Stimulated activated CD4-positive, alpha-beta T cell treated with anti-CD3 and anti-CD28 coated beads, Interleukin-12 subunit alpha, Interleukin-12 subunit beta, amount 100 ng/mL, for 48 hours (primary cell): ENCODE measurements around the gene VPS37D.
"Not testable (repeated sequence)": the region's sequence is repeated elsewhere in the genome, so short reads cannot be mapped to it uniquely, and the experiment has no call there.

ENCODE experiments used
- DNase-seq, 3 donors: peaks; one replicate each; pipeline ENCODE4 v3.0.0-alpha.2; 2020; ENCODE audit warnings: low read depth in 2 of 3, low spot score in 1 of 3

Gene VPS37D

DNA sequence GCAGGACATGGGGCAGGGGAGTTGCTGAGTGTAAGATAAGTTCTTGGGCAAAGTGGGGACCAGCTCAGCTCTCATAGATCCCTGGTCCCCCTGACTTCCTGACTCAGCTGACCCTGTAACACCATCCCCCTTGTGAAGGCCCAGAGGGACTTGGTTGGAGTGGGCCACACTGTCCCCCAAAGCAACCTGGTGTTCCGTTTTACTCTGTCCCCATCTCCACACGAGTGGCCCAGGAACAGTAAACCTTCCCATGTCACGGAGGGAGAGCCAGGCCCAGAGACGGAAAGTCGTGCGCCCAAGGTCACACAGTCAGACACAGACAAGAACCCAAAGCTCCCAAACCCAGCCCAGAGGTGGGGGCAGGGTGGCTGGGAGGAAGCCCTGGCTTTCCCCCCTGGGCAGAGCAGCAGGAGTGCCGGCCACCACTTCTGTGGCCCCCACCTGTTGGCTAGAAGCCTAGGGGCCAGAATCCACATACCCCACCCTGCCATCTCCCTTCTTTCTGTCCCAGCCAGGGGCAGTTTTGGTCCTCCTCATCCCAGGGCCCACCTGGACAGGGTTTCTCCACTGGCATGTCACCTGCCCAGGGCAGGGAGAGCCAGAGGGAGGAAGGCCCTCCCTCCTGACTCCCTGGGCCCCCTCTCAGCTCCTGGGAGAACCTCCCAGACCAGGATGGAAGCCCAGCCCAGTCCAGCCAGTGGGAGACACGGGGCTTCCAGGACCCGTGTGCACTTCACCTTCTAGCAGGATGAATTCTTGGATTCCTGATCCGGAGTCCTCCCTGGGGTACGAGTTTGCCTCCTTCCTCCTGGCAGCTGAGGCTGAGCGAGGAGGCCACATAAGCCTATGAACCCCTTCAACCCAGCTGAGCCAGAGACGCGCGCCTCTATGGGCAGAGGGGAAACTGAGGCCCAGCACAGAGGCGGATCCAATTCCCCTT is 20.6 kb upstream of the VPS37D start:
- no peak for DNase-seq

- DNase-seq = peak in 1 of 3 donors; percentile 8
Measured at GRCh38 chr7:73647725-73648592, 19.7 kb upstream of the VPS37D start.

DNA sequence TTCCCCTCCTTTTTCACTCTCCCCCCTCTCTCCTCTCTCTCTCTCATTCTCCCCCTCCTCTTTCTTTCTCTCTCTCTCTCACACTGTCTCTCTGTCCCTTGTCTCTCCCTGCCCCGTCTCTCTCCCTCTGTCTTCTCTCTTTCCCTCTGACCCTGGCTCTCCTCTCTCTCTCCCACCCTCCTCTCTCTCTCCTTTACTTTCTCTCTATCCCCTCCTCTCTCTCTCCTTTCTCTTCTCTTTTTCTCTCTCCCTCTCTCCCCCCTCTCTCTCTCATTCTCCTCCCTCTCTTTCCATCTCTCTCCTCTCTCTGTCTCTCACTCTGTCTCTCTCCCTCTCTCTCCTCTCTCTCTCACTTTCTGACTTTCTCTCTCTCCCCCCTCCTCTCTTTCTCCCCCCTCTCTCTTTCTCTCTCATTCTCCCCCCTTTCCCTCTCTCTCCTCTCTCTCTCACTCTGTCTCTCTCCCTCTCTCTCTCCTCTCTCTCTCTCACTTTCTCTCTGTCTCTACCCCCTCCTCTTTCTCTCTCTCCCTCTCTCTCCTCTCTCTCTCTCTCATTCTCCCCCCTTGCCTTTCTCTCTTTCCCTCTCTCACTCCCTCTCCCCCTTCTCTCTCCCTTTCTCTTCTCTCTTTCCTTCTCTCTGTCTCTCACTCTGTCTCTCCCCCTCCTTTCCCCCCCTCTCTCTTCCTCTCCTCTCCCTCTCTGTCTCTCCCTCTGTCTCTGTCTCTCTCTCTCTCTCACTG is 18.9 kb upstream of the VPS37D start:
- no peak for DNase-seq

GRCh38 chr7:73649576-73649975 is 18.1 kb upstream of the VPS37D start:
- DNase-seq = no peak

GRCh38 chr7:73650524-73650923 is 17.1 kb upstream of the VPS37D start:
- DNase-seq = no peak

GRCh38 chr7:73652541-73652949 is 15.1 kb upstream of the VPS37D start:
- DNase-seq = no peak

GRCh38 chr7:73655309-73655708 is 12.3 kb upstream of the VPS37D start:
- not testable (repeated sequence) for DNase-seq

GRCh38 chr7:73659983-73660382 is 7.6 kb upstream of the VPS37D start:
- DNase-seq = no peak

DNA sequence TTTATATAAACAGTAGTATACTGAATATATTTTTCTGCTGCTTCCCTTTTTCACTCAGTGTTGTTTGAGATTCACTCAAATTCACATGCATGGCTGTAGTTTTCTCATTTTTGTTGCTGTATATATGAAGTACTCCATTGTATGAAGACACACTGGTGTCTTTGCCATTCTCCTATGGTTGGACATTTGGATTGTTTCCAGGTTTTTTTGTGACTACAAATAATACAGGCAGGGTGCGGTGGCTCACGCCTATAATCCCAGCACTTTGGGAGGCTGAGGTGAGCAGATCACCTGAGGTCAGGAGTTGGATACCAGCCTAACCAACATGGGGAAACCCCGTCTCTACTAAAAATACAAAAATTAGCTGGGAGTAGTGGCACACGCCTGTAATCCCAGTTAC is 7.0 kb upstream of the VPS37D start:
- not testable (repeated sequence) for DNase-seq

GRCh38 chr7:73663033-73663432 is 4.6 kb upstream of the VPS37D start:
- DNase-seq = no peak

DNA sequence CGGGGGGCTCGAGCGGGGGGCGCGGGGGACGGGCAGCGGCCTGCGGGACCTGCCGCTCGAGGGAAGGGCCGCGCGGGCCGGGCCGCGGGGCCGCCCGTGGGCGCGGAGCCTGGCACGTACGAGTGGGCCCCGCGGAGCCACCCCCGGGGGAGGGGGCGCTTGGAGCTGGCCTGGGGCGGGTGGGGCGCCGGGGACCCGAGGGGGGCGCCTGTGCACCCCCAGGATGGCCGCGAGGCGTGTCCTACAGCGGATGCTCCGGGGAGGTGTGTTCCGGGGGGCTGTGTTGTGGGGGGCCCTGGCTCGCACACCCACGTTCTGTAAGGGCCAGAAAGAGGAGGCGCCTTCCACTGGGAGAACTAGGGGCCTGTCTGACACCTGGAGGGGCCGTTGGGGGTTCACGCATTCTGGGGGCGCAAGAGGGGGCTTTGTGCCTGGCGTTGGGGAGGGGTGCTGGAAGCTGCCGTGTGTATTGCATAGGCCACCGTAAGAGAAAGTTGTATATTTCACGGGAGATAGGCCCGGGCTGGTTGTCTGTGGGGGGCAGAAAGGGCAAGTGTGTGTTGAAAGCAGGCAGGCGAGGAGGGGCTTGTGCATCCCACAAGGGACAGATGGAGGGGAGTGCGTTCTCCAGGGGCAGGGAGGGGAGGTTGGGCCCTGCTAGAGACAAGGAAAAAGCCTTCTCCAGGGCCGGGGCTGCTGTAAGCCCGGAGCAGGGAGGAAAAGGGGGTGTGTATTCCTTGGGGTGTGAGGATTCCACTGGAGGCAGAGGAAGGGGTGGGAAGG is 663 bp downstream of the VPS37D start:
- no peak for DNase-seq

GRCh38 chr7:73668886-73669230 is 1.2 kb downstream of the VPS37D start:
- no peak for DNase-seq

DNA sequence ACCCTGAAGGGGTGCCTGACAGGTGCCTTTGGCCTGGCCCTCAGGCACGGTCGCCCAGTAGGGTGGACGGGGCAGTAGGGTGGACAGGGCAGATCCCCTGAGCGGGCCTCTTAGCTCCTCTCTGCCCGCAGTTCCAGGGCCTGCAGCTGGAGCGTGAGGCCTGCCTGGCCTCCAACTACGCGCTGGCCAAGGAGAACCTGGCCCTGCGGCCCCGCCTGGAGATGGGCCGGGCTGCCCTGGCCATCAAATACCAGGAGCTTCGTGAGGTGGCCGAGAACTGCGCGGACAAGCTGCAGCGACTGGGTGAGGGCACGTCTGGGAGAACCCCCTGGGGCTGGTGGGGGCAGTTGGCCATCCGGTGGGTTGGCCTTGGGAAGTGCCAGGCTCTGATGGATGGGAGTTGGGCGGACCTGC is 1.7 kb downstream of the VPS37D start:
- no peak for DNase-seq

GRCh38 chr7:73669858-73670385 is 2.3 kb downstream of the VPS37D start:
- no peak for DNase-seq

DNA sequence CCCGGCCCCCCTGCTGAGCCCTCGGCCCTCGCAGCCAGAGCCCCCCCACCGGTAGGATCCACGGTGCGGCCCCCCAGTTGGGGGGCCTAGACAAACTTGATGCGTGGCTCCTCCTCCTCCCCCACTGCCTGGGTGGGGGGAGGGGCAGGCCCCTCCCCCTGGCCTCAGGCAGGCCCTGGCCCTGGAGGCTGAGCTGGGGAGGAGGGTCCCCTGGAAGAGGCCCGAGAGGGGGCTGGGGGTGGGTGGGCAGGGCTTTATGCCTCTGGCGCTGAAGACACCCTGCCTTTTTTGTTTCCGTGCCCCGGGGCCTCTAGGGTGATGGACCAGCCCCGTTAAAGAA is 3.7 kb downstream of the VPS37D start:
- DNase-seq = no peak

DNA sequence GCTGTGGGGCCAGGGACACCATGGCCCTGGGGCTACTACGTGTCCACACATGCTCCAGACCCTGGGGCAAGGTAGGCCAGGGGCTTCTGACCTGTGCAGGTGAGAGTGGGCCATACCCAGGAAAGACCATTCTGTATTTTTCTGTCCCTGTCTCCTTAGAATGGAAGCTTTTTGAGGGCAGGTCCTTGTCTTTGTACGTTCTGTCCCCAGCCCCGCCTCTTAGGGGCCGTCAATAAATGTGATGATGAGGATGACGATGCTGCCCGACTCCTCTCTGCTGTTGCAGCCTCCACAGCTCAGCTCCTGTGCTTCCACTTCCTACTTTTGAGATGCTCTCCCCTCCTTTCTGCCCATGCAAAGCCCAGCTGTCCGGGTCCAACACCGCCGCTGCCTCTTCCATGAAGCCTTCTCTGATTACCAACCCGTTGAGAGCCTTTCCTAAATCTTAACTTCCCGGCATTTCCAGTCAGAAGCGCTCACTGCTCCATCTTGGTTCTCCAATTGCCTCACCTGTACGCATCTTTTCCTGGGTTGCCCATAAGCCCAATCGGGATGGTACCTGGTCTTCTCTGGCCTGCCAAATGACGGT is 4.3 kb downstream of the VPS37D start:
- DNase-seq = no peak

- DNase-seq = no peak
Measured at GRCh38 chr7:73674468-73675124, 7.0 kb downstream of the VPS37D start.

DNA sequence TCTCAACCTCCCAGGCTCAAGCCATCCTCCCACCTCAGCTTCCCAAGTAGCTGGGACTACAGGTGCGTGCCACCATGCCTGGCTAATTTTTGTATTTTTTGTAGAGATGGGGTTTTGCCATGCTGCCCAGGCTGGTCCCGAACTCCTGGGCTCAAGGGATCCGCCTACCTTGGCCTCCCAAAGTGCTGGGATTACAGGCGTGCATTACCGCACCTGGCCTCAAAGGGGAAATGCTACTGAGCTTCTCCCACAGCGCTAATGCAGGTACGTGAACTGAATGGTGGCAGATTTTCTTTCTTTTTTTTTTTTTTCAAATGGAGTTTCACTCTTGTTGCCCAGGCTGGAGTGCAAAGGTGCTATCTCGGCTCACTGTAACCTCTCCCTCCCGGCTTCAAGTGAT is 8.4 kb downstream of the VPS37D start:
- DNase-seq = not testable (repeated sequence)

GRCh38 chr7:73678862-73679261 is 11.2 kb downstream of the VPS37D start:
- no peak for DNase-seq

DNA sequence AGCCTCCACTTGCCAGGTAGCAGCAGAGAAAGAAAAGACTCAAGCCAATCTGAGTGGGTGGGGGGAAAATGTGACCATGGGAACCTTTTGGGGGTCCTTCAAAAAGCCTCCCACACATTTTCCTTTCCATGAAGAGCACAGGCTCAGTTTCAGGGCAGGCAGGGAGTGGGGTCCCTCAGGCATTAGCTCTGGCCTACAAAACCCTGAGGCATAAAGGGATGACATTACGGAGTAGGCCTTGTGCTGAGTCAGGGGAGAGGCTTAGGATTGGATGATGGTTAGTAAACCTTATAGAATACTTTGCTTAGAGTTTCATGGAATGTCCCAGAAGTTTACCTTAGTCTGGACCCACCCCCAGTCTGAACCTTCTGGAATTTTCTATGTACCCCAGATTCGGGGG is 12.1 kb downstream of the VPS37D start:
- no peak for DNase-seq
